GM18858 (cell line): ENCODE measurements around the gene TBC1D3B.
"Not testable (repeated sequence)": the region's sequence is repeated elsewhere in the genome, so short reads cannot be mapped to it uniquely, and the experiment has no call there.

Experiments
- ATAC-seq: cut with Tn5 transposase; IDR thresholded peaks from one replicate; pipeline ENCODE4 v1.9.1; 2021; ENCODE audit not compliant: unreplicated experiment

Gene TBC1D3B

DNA sequence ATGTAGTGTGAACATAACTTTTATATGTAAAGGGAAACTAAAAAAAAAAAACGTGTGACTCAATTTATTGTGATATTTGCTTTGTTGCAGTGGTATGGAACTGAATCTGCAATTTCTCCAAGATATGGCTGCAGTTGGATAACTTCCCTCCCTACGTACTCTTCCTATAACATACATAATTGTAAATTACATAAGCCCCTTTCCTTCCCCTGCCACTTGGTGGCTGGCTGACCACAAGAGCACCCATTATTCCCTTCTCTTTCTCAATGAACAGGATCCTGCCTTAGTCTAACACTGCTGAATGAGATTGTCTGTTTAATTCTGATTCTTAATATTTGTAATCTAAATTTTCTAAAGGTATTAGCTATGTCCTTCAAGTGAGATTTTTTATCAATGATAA is 45.0 kb downstream of the TBC1D3B start:
- no peak for ATAC-seq

DNA sequence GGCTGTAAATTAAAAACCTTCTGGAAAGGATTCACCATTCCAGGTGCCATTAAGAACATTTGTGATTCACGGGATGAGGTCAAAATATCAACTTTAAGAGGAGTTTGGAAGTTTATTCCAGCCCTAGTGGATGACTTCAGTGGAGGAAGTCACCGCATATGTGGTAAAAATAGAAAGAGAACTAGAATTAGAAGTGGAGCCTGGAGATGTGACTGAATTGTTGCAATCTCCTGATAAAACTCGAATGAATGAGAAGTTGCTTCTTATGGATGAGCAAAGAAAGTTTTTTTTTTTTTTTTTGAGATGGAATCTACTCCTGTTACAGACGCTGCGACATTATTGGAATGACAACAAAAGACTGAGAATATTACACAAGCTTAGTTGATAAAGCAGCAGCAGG is 46.1 kb downstream of the TBC1D3B start:
- ATAC-seq: no peak

DNA sequence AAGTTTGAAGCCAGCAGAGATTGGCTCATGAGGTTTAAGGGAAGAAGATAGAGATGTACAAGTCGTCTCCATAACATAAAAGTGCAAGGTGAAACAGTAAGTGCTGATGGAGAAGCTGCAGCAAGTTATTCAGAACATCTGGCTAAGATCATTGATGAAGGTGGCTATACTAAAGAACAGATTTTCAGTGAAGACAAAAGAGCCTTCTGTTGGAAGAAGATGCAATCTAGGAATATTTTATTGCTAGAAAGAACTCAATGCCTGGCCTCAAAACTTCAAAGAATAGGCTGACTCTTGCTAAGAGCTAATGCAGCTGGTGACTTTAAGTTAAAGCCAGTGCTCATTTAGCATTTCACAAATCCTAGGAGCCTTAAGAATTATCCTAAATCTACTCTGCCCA is 46.8 kb downstream of the TBC1D3B start:
- no peak for ATAC-seq

DNA sequence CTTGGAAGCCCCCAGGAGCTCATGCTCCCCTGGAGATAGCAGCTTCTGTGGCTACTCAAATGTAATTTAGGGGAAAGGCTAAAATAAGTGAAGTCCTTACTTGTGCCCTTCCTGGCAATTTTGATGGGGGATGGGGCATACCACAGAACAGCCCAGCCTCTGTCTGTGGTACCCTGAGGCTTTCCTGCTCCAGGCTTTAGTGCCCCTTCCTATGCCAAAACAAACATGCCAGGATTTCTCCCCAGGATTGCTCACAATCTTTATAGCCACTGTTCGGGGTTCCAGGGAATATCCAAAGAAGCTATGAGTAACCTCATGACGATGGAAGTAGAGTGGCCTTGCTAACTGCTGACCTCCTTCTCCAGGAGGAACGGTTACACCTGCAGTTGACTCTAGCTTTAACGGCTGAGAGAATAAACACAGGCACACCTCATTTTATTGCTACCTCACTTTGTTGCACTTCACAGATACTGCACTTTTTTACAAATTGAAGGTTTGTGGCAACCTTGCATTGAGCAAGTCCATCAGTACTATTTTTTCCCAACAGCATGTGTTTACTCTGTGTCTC is 47.9 kb downstream of the TBC1D3B start:
- no peak for ATAC-seq

- ATAC-seq: no peak
Measured at GRCh38 chr17:36127911-36128310, 48.5 kb downstream of the TBC1D3B start.

- no peak for ATAC-seq
Measured at GRCh38 chr17:36127199-36127893, 49.1 kb downstream of the TBC1D3B start.

DNA sequence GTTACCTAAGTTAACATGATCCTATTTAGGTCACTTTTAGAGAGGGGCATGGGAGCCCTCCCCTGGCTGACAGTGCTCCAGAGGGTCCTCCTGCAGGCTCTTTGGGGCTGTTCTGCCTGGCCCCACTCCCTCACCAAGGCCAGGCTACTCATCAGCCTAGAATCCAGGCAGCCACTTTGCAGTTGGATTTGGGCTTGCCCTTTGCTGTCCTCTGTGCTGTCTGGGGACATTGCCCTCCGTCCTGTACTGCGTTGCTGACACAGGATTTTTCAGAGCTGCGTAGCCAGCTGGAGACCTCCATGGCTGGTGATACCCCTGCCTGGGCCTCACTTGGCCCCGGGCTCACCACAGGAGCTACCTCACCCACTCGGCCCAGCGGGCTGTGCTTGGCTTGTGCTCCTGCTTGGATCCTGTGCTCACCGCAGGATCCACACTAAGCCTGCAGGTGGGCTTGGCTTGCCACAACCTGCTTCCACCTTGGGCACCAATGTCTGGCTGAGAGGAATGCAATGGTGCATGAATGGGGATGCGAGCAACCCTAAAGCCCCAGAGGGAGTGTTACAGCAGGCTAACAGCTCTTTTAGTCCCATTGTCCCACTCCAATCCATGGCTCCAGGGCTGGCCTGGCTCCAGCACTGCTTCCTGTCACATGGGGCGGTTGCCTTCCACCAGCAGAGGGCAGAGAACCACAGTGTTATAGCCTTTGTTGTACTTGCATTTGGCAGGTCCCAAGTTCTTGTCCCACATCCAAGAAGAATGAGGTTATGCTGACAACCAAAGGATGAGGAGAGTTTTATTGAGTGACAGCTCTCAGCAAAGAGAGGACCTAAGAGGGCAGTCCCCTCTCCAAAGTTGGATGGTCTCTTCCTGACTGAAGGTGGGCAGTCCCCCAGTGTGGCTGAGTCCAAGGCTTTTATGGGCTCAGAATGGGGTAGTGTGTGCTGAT is 51.3 kb downstream of the TBC1D3B start:
- ATAC-seq: no peak

DNA sequence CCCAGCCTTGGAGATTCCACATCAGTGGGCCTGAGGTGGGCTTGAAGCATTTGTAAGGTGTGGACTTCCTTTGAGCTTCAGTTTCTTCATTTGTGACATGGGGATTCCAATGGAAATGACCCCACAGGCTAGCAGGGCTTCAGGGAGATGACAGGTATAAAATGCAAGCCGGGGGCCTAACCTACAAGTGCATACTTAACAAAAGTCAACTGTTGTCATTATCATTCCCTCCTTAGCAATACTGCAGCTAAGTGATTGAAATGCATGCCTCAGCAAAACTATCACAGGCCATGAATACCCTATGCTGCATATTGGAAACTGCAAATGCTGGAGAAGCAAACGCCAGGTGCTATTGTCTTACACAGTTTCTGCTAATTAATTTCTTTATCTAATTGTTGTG is 53.0 kb downstream of the TBC1D3B start:
- no peak for ATAC-seq

GRCh38 chr17:36121099-36121498 is 55.3 kb downstream of the TBC1D3B start:
- not testable (repeated sequence) for ATAC-seq

DNA sequence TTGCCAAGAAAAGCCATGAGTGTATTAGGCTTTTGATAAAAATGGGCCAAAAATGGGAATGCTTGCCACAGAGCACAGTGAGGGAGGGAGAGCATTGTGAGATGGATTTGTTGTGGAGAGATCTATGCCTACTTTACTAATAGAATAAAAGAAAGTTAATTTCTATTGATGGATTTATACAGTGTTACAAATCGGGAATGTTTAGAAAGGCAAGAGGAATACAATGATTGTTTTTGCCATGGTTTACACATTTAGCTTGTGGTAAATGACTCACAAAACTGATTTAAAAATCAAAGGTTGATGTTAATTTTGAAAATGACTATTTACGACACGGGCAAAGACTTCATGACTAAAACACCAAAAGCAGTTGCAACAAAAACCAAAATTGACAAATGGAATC is 56.2 kb downstream of the TBC1D3B start:
- no peak for ATAC-seq

DNA sequence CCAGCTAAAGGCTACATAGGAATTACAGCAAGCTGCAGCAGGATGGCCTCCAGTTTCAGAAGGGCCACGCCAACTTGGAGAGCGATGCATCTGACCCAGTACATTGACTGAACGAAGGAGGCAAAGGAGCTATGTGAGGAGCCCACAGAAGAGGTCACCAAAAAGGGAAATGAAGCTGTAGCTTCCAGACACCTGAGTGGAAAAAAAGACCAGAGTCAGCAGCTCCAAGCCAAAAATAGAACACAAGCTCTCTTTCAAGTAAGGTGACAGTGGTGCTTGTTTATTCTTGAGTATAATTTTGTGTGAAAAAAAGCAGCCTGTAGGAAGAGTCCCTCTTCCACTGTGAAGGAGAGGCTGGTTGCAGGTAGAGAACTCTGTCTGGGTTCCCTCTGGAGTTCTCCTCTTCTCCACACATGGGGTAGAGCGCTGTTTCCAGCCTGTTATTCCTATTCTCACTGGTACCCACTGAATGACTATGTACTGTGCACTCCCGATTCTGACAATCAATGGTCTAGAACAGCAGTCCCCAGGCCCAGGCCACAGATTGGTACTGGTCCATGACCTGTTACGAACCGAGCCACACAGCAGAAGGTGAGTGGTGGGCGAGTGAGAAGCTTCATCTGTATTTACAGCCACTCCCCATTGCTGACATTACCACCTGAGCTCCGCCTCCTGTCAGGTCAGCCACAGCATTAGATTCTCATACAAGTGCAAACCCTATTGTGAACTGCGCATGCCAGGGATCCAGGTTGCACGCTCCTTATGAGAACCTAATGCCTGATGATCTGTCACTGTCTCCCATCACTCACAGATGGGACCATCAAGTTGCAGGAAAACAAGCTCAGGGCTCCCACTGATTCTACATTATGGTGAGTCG is 57.7 kb downstream of the TBC1D3B start:
- no peak for ATAC-seq

GRCh38 chr17:36117505-36118382 is 58.7 kb downstream of the TBC1D3B start:
- no peak for ATAC-seq
